DND-41 (cell line): ENCODE data around the gene MPV17.

ENCODE experiments used
- EZH2 ChIP-seq: IDR thresholded peaks from 3 replicates; pipeline ENCODE4 v1.6.1; 2012; ENCODE audit warnings: borderline replicate concordance, low read depth, mild to moderate bottlenecking, moderate library complexity, low read length, inconsistent platforms; ENCODE audit not compliant: severe bottlenecking
- TF ChIP-seq, protein P1 (sequence below): IDR thresholded peaks from 2 replicates; pipeline ENCODE4 v1.5.1; 2012; ENCODE audit warnings: borderline replicate concordance, low read length, moderate library complexity, mild to moderate bottlenecking; ENCODE audit not compliant: poor library complexity, severe bottlenecking; ENCODE audit errors: extremely low read depth

DNA sequence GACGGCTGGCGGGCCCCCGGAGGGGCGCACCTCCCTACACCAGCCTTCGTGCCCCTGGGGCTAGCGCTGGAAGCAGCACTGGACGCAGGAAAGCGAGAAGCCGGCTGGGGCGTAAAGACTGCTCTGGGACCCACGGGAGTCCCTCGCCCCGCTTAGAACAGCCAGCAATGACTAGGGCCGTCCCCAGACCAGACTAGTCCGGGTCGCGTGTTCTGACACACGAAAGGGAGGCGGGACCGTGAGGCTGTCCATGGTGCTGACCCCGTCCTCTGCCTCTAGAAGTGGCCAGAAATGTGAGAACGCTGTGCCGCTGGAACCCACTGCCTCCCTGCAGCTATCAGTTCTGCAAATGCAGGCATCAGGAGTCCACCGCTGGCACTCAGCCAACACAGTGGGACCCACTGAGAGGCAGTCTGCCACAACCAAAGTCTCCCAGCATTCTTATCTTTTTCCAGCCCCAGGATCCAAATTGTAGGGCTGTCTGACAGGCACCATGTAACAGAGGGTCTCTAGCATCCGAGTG lies 14.5 kb downstream of the MPV17 start, which contains the start of gene UCN:
- TF ChIP-seq, protein P1, sequence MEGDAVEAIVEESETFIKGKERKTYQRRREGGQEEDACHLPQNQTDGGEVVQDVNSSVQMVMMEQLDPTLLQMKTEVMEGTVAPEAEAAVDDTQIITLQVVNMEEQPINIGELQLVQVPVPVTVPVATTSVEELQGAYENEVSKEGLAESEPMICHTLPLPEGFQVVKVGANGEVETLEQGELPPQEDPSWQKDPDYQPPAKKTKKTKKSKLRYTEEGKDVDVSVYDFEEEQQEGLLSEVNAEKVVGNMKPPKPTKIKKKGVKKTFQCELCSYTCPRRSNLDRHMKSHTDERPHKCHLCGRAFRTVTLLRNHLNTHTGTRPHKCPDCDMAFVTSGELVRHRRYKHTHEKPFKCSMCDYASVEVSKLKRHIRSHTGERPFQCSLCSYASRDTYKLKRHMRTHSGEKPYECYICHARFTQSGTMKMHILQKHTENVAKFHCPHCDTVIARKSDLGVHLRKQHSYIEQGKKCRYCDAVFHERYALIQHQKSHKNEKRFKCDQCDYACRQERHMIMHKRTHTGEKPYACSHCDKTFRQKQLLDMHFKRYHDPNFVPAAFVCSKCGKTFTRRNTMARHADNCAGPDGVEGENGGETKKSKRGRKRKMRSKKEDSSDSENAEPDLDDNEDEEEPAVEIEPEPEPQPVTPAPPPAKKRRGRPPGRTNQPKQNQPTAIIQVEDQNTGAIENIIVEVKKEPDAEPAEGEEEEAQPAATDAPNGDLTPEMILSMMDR = no peak
- TF ChIP-seq EZH2 = no peak
